ENCODE measurements around the gene PRRX1. TPM values are rescaled to one million over a fixed set of nuclear protein-coding genes. Genes with fewer than 3 reads are reported as not detected.

Gene PRRX1
- polyA plus RNA-seq, 3 donors, result 2.2 to 54.5 (median 18.7) TPM

DNA sequence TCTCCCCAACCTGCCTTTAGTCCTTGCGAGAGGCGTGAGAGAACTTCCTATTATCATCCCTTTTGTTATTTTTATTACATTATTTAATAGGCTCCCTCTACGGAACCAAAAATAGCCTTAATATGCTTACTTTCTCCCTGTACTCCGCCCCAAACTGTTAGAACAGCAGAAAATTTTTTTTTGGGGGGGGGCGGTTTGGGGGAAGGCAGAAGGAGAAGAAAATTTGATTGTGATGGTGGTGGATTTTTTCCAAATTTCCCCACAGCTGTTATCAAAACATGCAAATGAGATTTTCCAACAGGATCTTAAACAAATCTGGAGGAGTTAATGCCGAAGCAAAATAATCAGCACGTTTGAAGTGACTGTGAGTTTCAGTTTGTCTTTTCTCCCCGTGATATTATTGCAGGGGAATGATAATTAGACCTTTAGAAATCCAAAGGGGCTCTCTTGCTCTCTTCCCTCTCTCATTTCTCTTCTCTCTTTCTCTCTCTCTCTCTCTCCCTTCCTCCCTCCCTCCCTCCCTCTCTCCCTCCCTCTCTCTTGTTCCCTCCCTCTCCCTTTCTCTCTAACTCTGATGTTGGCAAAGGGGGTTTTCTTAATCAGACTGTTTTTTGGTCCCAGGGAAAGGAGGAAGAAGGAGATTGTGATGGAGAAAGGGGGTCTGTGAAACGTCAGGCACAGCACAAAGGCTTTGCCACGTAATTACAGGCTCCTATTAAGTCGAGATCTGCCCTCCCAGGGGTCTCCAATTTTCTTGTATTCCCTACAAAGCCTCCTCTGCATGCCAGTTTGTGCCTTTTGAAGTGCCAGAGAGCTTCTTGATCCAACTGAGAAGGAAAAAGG, 1.1 kb upstream of the PRRX1 start:
- 2 to 7% (median 4%) methylated on average over 11 of the region's 11 CpGs for WGBS, 3 donors
- H3K27ac ChIP-seq (ENCODE audit: low read depth, low read length), result no peak overlapping the region

DNA sequence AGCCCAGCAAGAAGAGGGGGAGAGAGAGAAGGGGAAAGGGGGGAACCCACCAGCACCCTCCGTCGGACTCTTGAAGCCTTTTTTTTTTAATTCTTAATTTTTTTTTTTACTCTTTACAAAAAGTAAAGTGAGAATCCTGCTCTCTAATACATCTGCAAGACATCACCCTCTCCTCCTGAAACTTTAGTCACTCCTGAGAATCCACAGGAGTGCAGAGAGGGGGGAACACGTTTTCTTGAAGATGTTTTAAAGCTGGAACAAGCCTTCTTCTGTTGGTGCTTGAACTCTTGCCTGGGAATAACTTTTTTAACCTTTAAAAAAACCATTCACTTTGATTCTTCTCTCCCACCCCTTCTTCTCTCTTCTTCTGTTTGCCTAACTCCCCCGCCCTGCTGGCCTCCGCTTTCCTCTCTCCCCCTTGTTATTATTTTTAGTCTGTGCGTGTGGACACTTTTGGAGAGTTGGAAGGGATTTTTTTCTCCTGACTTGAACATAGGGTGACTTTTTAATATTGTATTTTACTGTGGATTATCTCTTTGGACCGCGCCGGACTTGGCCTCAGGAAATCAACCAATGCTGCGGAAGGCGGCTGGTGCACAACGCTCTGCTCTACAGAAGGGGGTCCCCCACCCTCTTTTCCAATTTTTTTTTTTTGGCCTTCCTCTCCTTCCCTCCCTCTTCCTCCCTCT, 383 bp upstream of the PRRX1 start:
- WGBS, 3 donors, result 6 to 8% (median 8%) methylated on average over 12 of the region's 12 CpGs
- H3K27ac ChIP-seq (ENCODE audit: low read depth, low read length), result no peak overlapping the region

DNA sequence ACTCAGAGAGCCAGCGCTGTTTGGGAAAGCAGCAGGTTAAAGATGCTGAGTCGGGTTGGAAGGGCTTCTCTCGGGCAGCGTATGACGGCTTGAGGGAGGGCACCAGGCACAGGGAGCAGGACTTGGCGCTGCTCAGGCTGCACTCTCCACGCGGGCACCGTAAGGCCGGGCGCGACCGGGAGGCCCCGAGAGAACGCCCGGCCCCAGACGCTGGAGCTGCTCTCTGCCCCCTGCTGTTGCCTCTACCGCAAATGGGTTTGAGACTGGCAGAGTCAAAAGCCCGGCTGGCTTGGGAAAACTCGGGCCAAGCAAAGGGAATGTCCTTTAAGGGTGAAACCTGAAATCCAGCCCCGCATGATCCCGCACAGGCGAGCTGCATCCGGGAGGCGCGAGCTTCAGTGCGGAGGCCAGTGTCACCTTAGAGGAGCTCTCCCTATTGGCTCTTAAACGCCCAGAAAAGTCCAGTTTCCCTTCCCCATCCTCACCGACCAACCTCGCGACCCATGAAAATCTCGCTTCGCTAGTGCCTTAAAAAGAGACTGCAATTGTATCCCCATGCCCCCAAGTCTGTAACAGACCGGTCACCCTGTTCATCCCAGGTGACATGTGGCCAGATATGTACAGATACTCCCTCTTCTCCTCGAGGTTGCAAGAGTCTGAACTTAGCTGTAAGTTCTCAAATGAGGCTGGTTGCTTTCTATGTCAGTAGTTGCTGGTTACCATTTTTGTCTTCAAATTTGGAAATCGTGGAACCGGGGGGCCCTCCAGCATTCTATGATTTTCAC, 1.1 kb downstream of the PRRX1 start:
- H3K27ac ChIP-seq (ENCODE audit: low read depth, low read length), result no peak overlapping the region
- WGBS, 3 donors, result 5 to 9% (median 8%) methylated on average over 37 of the region's 37 CpGs

DNA sequence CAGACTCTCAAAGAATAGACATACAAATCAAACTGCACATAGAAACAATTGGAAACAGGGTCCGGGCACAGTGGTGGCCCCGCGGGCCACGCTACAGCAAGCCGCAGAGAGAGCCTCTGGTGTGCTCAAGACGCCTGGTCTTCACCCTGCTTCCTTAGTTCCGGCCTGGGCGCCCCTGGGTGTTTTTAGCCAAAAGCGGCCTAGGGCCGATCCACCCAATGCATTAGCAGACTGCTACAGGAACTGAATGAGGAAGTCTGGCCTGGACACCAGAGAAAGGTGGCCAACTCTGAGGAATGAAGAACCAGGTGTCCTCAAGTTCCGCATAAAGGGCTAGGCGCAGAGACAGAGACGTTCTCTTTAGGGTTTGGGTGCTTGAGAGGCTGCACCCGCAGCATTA, 1.7 kb downstream of the PRRX1 start:
- WGBS, 3 donors, result 30 to 38% (median 33%) methylated on average over 14 of the region's 14 CpGs
- no peak overlapping the region for H3K27ac ChIP-seq (ENCODE audit: low read depth, low read length)

DNA sequence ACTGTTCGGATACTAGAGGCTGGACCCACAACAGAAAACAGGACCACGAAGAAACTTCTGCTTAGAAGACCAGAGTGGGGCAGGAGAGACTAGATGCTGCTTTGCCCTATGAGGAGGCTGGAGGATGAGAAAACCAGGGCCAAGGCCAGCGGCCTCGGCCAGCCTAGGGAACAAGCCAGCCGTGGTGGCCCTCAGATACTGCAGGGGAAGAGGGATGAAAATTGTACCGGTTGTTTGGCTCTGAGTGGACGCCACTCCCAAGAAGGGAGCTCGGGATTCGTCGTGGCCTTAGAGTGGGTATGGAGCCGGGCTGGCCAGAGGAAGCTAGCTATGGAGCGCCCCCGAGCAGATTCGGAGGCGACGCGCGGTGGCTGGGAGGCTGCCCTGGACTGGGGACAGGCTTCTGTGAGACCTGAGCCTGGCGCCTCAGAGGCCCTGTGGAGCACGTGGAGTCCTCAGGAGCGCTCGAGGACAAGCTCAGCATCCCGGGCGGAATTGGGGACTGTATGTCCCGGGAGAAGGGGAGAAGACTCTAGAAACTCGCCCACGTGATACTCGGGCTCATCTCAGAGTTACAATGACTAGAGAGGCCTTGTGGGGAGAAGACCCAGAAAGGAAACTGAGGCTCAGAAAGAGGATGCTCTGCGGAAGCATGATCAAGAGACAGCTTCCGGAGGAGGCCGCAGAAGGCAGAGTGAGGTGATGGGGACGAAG, 2.8 kb downstream of the PRRX1 start:
- 17 to 36% (median 35%) methylated on average over 32 of the region's 32 CpGs for WGBS, 3 donors
- H3K27ac ChIP-seq (ENCODE audit: low read depth, low read length), result no peak overlapping the region

DNA sequence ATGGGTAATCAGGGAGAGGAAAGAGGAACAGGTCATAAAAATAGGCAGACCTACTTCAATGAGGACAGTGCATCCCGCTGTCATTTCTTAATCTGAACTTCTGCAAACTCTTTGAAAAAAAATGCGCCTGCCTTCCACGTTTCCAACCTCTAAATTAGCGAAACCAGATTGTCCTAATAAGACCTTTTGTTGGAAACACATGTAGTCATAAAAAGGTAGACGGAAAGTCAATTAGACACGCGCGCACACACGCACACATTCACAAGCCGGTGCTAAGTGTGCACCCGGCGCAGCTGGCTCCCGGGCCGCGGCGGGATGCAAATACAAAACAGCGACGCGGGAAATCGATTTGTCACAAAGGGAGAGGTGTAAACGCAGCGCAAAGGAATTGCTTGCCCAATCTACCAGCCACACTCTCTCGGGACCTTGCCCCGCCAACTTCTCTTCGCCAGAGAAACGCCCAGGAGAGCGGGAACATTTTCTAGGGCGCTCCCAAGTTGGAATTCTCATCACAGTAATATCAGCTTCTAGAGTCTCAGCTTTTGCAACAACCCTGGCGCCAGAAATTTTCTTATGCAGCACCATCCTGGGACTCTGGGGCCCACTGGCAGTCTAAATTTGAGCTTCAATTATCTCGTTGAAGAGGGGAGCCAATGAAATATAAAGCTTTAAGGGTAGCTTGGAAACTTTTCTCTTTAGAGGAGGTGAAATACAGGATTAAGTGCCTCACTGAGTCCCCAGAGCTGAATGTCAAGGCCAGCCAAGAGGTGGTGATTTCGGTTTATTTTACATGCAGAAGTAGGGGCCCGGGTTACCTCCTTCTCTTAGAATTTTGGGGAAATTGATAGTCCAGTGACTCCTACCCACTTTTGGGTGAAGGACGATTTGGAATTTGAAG, 4.5 kb downstream of the PRRX1 start:
- 10 to 31% (median 27%) methylated on average over 33 of the region's 33 CpGs for WGBS, 3 donors
- H3K27ac ChIP-seq (ENCODE audit: low read depth, low read length), result no peak overlapping the region

DNA sequence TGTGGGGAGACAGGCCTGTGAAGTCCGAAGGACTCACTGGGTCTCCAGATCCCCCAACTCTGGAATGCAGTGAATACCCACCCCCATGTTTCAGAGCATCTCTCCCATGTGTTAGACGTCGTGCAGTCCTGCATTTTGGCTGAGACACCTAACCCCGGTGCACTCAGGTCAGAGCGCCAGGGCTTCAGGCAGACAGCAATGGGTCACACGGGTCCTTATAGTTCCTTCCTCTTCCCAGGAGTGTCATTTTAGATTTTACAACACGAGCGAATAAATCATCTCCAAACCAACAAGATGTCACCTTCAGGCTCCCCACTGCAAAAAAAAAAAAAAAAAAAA, 5.1 kb downstream of the PRRX1 start:
- WGBS, 3 donors, result 23 to 43% (median 30%) methylated on average over 8 of the region's 8 CpGs
- no peak overlapping the region for H3K27ac ChIP-seq (ENCODE audit: low read depth, low read length)

DNA sequence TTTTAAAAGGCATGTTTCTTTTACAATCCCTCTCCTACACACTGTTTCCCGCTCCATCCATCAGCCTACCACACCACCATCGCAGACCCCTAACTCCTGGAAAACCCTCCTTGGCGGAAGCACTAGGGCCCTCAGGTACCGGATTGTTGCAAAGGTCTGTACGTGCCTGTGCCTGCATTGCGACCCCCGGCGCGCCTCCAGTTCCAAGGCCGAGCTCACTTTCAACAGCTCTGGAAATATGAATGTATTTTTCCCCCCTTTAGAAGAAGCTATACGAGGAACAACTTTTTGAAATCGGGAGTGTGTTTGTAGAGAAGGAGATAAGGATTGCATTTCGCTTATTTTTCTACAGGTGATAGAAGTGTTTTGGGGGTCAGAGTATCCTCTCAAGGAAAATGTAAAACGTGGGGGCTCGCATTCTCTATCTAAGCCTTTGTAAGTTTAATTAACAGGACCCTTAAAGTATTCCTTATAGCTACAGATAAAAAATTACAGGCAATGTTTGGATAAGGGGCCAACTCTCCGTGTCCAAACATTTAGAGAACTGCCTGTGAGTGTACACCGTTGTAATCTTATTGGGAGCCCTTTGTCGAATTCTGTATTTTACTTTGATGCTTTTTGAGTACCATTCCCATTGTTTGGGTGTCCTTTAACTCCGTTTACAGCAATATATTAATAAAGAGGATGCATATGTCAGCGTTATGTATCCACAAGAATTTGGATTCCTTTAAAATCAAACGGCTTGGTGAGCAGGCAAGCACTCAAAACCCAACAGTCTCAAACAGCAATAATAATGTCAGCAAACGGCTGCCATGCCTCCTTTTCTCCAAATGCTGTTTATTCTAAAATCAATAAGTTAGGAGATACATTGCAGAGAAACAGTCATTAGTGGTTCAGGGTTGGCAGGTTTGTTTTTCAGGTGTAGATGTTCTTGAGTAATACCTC, 5.9 kb downstream of the PRRX1 start:
- 14 to 41% (median 38%) methylated on average over 22 of the region's 22 CpGs for WGBS, 3 donors
- H3K27ac ChIP-seq (ENCODE audit: low read depth, low read length), result no peak overlapping the region

DNA sequence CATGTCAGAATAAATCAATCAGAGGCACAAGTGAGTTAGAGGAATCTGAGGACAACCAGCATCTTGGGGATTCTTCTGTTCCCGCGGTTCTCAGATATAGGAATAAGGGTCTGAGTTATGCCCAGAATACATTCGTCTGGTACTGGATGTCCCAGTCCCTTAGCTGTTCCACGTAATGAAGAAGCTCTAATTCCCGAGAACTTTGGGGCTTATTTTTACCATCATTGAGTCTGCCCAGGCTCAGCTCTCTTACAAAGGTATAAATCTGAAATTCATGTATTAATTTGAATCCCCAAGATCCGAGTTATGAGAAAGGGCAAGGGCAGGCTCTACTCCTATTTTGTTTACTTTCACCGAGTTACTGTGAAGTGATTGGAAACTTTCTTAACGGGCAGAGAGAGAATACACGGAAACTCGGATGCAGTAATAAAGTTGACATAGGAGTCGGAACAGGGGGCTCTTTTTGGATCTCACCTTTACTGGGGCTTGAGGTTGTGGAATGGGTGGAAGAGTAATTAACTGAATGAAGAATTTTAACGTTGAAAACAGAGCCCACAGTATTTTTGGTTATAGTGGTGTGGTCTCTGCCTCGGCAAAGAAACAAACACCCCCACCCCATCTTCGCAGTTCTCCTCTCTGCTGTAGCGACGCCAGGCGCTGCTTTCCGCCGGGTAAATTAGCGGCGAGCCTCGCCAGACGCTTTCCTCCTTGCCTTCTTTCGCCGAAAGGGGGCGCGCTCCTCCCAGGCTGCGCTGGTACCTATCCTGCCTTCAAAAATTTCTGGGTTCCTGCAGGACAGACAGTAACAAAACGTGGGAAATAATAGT, 7.1 kb downstream of the PRRX1 start:
- 10 to 20% (median 18%) methylated on average over 29 of the region's 29 CpGs for WGBS, 3 donors
- no peak overlapping the region for H3K27ac ChIP-seq (ENCODE audit: low read depth, low read length)

DNA sequence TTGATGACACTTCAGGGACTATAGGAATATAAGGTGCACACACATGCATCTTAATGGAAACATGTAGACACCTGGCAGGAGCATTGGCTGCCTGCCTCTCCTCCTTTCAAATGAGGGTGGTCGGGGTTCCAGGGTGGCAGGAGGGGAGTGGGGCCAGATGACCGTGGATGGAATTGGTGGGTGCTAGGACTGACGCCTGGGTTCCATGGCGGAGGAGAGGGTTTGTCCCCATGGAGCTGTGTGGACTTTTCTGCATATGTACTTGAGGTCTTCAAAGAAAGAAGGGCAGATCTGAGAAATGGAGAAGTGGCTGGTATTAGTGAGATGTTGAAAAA, 7.7 kb downstream of the PRRX1 start:
- 60 to 77% (median 73%) methylated on average over 4 of the region's 4 CpGs for WGBS, 3 donors
- no peak overlapping the region for H3K27ac ChIP-seq (ENCODE audit: low read depth, low read length)

DNA sequence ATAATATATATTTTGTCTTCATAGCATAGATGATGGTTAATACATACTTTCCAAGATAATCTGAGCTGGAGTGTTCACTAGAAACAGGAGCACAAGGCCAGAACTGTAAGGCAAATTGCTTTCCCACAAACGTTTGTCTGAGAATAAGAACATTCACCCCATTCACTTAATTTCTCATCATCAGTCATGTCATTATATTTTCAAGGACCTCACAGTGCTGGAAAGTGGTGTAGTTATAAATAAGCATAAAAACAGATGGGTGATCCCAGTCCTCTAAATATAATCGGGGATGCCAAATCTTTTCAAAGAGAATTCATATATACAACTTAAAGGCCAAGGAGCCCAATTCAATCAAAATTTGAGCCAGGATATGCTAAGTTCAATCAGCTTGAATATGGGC, 8.4 kb downstream of the PRRX1 start:
- no peak overlapping the region for H3K27ac ChIP-seq (ENCODE audit: low read depth, low read length)
- 48 to 58% (median 53%) methylated on average over 2 of the region's 2 CpGs for WGBS, 3 donors

DNA sequence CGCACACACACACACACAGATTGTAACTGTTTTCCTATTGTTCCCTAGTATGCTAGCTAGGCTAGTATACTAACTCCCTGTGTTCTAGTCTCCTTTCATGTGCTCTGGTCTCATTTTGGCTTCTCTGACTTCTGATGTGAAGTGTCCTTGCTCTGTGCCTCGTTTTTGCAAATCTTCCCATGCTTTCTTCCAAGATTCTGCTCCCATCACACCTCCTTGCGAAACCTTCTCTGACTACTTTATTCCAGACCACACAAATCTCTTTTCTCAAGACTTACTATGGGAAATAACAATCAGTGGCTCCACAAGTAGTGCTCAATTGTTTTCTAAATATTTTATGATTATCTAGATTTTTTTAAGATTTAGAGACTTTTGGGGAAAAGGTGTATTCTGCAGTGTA, 10.3 kb downstream of the PRRX1 start:
- 53 to 75% (median 58%) methylated on average over 3 of the region's 3 CpGs for WGBS, 3 donors
- H3K27ac ChIP-seq (ENCODE audit: low read depth, low read length), result no peak overlapping the region

DNA sequence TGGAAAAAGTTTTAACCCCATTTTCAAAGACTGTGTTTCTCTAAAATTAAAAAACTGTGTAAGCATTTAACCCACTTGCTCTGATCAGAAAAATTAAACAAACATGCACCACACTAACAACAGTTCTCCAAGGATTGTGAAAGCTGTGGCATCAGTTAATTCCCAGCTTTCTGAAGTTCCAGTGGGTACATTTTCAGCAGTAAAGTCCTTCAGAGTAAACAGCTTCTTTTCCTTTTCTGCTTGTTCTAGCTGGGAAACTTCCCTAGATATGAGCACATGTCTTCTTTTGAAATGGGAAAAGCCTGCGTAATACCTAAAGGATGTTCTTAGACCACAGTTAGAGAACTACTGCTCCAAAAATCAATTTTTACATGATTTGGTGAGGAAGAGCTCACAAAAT, 11.1 kb downstream of the PRRX1 start:
- WGBS, 3 donors, result 84 to 90% (median 89%) methylated on average over 1 of the region's 1 CpG

DNA sequence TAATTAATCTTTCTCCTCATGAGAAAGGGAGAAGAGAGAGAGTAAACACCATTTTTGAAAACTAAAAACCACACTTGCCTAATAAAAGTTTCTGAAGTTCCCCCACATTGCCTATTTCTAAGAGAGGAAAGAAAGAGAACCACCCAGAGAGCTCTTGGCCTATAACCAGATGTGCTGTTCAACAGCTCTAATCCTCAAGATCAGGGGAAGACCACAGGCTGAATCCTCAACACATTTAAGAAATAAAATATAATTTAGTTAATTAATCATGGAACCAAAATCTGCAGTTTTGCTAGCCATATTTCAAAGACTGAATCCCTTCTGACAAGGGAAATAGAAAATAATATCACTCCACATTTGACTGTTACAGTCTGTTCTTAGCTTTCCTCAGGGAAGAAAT, 11.9 kb downstream of the PRRX1 start:
- H3K27ac ChIP-seq (ENCODE audit: low read depth, low read length), result no peak overlapping the region

More for the DNA sequence above, 11.1 kb downstream of the PRRX1 start:
- no peak overlapping the region for H3K27ac ChIP-seq (ENCODE audit: low read depth, low read length)

DNA sequence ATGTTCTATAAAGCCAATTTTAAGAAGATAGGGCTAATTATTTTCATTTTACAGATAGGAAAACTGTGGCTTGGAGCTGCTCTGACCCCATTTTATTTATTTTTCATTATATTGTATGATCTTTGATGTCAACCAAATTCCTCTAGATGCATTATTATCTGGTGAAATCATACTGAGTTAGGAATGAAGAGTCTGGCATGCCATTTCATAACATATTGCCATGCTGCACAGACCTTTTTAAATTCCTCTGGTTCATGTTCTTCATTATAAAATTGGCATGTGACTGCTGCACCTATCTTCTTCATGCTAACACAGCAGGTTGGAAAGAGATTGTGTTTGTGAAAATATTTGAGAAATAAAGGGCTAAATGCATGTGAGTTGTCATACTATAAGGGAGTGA, 12.7 kb downstream of the PRRX1 start:
- no peak overlapping the region for H3K27ac ChIP-seq (ENCODE audit: low read depth, low read length)

DNA sequence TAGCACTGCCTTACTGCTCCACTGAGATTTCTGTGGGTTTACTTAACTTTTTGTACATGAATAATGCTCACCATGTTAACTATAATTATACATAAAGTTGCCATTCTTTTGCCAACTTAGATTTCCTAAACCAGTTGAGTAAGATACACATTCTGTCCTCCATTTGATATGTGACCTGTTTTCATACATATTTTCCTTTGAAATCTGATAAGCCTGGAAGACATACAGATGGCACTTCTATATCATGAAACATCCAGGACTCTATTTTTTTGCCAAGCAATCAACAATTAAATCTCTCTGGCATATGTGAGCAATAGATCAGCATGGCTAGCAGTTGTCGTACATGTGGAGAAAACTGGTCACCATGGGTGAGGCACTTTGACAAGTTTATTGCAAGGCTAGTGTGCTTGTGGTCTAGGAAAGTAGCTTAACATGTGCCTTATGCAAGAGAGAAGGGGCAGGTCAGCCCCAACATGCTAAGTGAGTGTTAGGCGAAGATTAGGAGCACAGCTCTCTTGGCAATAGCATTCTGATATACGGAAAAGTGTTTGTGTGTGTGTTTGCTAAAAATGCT, 14.2 kb downstream of the PRRX1 start:
- WGBS, 3 donors, result 69 to 87% (median 77%) methylated on average over 3 of the region's 3 CpGs
- H3K27ac ChIP-seq (ENCODE audit: low read depth, low read length), result no peak overlapping the region

Measured in adipose tissue (tissue), 3 donors.